Immature natural killer cell (primary cell): ENCODE measurements around the gene CSMD2. TPM values are rescaled to one million over a fixed set of nuclear protein-coding genes. Genes with fewer than 3 reads are reported as not detected.

ENCODE experiments used
- DNase-seq, 3 donors: peaks; one replicate each; pipeline ENCODE4 v3.0.0; 2022; ENCODE audit warnings: mixed read lengths in 1 of 3
- H3K27ac Mint-ChIP-seq, 6 donors: one replicate each; pipeline ENCODE4 v1.8.0; 2020; ENCODE audit warnings: mixed read lengths in 6 of 6, mild to moderate bottlenecking in 5 of 6, inconsistent platforms in 4 of 6, moderate library complexity in 3 of 6
- H3K27me3 Mint-ChIP-seq, 3 donors: one replicate each; pipeline ENCODE4 v1.8.0; 2020 to 2021; ENCODE audit warnings: low read depth in 3 of 3, mild to moderate bottlenecking in 3 of 3, mixed read lengths in 3 of 3, moderate library complexity in 3 of 3, inconsistent platforms in 1 of 3
- H3K36me3 Mint-ChIP-seq, 3 donors: one replicate each; pipeline ENCODE4 v1.8.0; 2020; ENCODE audit warnings: mixed read lengths in 3 of 3, inconsistent platforms in 2 of 3, mild to moderate bottlenecking in 2 of 3
- H3K4me1 Mint-ChIP-seq, 2 donors: one replicate each; pipeline ENCODE4 v1.8.0; 2020; ENCODE audit warnings: inconsistent platforms in 2 of 2, mild to moderate bottlenecking in 2 of 2, mixed read lengths in 2 of 2, moderate library complexity in 1 of 2
- H3K4me3 Mint-ChIP-seq, 5 donors: one replicate each; pipeline ENCODE4 v1.8.0; 2020; ENCODE audit warnings: mild to moderate bottlenecking in 5 of 5, mixed read lengths in 5 of 5, inconsistent platforms in 3 of 5, moderate library complexity in 3 of 5
- H3K9me3 Mint-ChIP-seq, 6 donors: one replicate each; pipeline ENCODE4 v1.8.0; 2020; ENCODE audit warnings: mild to moderate bottlenecking in 6 of 6, mixed read lengths in 6 of 6, inconsistent platforms in 4 of 6, moderate library complexity in 3 of 6
- polyA plus RNA-seq, 3 donors: library from polyadenylated mRNA; unstranded; fragments of 300-500 nt; fragmentation: Illumina TruSeq; gene quantifications; one replicate each; pipeline ENCODE4 v1.2.3, GENCODE V29; 2021

Gene CSMD2
- polyA plus RNA-seq, 3 donors from 2014 or later = not detected

GRCh38 chr1:33548319-33548718, 616.7 kb downstream of the CSMD2 start:
- DNase-seq = no peak
- peaks cover 3 to 13% (median 6%) of the 10 kb centered on the region in 3 donors for H3K27me3 Mint-ChIP-seq
- H3K4me3 Mint-ChIP-seq = no peak overlapping the region
- H3K4me1 Mint-ChIP-seq = no peaks in the 10 kb centered on the region
- H3K9me3 Mint-ChIP-seq = peaks cover 0 to 1% (median 0%) of the 10 kb centered on the region in 6 donors
- H3K27ac Mint-ChIP-seq = no peak overlapping the region
- no peaks in the 10 kb centered on the region for H3K36me3 Mint-ChIP-seq

GRCh38 chr1:33547576-33547975, 617.5 kb downstream of the CSMD2 start:
- peaks cover 3 to 13% (median 6%) of the 10 kb centered on the region in 3 donors for H3K27me3 Mint-ChIP-seq
- H3K9me3 Mint-ChIP-seq = peaks cover 0 to 1% (median 0%) of the 10 kb centered on the region in 6 donors
- no peaks in the 10 kb centered on the region for H3K36me3 Mint-ChIP-seq
- DNase-seq = no peak
- H3K4me1 Mint-ChIP-seq = no peaks in the 10 kb centered on the region
- H3K27ac Mint-ChIP-seq = no peak overlapping the region
- H3K4me3 Mint-ChIP-seq = no peak overlapping the region

- peaks cover 2 to 6% (median 3%) of the 10 kb centered on the region in 3 donors for H3K27me3 Mint-ChIP-seq
- H3K4me3 Mint-ChIP-seq = no peak overlapping the region
- no peaks in the 10 kb centered on the region for H3K4me1 Mint-ChIP-seq
- H3K27ac Mint-ChIP-seq = no peak overlapping the region
- no peak for DNase-seq
- peaks cover 0 to 1% (median 0%) of the 10 kb centered on the region in 6 donors for H3K9me3 Mint-ChIP-seq
- no peaks in the 10 kb centered on the region for H3K36me3 Mint-ChIP-seq
Observed at GRCh38 chr1:33541966-33542365, 623.1 kb downstream of the CSMD2 start.

- no peak overlapping the region for H3K27ac Mint-ChIP-seq
- no peaks in the 10 kb centered on the region for H3K4me1 Mint-ChIP-seq
- peaks cover 3 to 5% (median 4%) of the 10 kb centered on the region in 3 donors for H3K27me3 Mint-ChIP-seq
- H3K36me3 Mint-ChIP-seq = no peaks in the 10 kb centered on the region
- no peak overlapping the region for H3K4me3 Mint-ChIP-seq
- H3K9me3 Mint-ChIP-seq = no peaks in the 10 kb centered on the region
- DNase-seq = no peak
Observed at GRCh38 chr1:33537885-33538284, 627.1 kb downstream of the CSMD2 start.

- Mint-ChIP-seq H3K4me3 (no peak overlapping the region), H3K4me1 (no peaks in the 10 kb centered on the region), H3K9me3 (peaks cover 0 to 2% (median 0%) of the 10 kb centered on the region in 6 donors), H3K36me3 (no peaks in the 10 kb centered on the region), H3K27ac (no peak overlapping the region), H3K27me3 (peaks cover 4 to 8% (median 5%) of the 10 kb centered on the region in 3 donors)
- DNase-seq = no peak
Observed at GRCh38 chr1:33535334-33535733, 629.7 kb downstream of the CSMD2 start.

GRCh38 chr1:33532936-33533335, 632.1 kb downstream of the CSMD2 start:
- no peaks in the 10 kb centered on the region for H3K36me3 Mint-ChIP-seq
- no peak overlapping the region for H3K27ac Mint-ChIP-seq
- H3K9me3 Mint-ChIP-seq = peaks cover 0 to 2% (median 0%) of the 10 kb centered on the region in 6 donors
- peaks cover 4 to 8% (median 5%) of the 10 kb centered on the region in 3 donors for H3K27me3 Mint-ChIP-seq
- no peak for DNase-seq
- no peaks in the 10 kb centered on the region for H3K4me1 Mint-ChIP-seq
- no peak overlapping the region for H3K4me3 Mint-ChIP-seq

- H3K27me3 Mint-ChIP-seq = peaks cover 3 to 8% (median 5%) of the 10 kb centered on the region in 3 donors
- H3K4me1 Mint-ChIP-seq = no peaks in the 10 kb centered on the region
- H3K4me3 Mint-ChIP-seq = no peak overlapping the region
- no peak for DNase-seq
- peaks cover 0 to 2% (median 0%) of the 10 kb centered on the region in 6 donors for H3K9me3 Mint-ChIP-seq
- no peak overlapping the region for H3K27ac Mint-ChIP-seq
- no peaks in the 10 kb centered on the region for H3K36me3 Mint-ChIP-seq
Observed at GRCh38 chr1:33532250-33532649, 632.8 kb downstream of the CSMD2 start.

- DNase-seq = no peak
- H3K27me3 Mint-ChIP-seq = peaks cover 3 to 9% (median 7%) of the 10 kb centered on the region in 3 donors
Observed at GRCh38 chr1:33529957-33530356, 635.1 kb downstream of the CSMD2 start.

GRCh38 chr1:33527934-33528333, 637.1 kb downstream of the CSMD2 start:
- Mint-ChIP-seq H3K36me3 (no peaks in the 10 kb centered on the region), H3K9me3 (peaks cover 0 to 2% (median 0%) of the 10 kb centered on the region in 6 donors), H3K4me1 (no peaks in the 10 kb centered on the region), H3K27me3 (peaks cover 3 to 9% (median 3%) of the 10 kb centered on the region in 3 donors), H3K4me3 (no peak overlapping the region), H3K27ac (no peak overlapping the region)
- DNase-seq = no peak

More at GRCh38 chr1:33529957-33530356, 635.1 kb downstream of the CSMD2 start:
- no peak overlapping the region for H3K4me3 Mint-ChIP-seq
- peaks cover 0 to 2% (median 0%) of the 10 kb centered on the region in 6 donors for H3K9me3 Mint-ChIP-seq
- no peaks in the 10 kb centered on the region for H3K36me3 Mint-ChIP-seq
- no peak overlapping the region for H3K27ac Mint-ChIP-seq
- no peaks in the 10 kb centered on the region for H3K4me1 Mint-ChIP-seq

- Mint-ChIP-seq H3K27ac (no peak overlapping the region), H3K4me3 (no peak overlapping the region), H3K4me1 (no peaks in the 10 kb centered on the region), H3K9me3 (no peaks in the 10 kb centered on the region), H3K36me3 (no peaks in the 10 kb centered on the region), H3K27me3 (peaks cover 3 to 5% (median 5%) of the 10 kb centered on the region in 3 donors)
- no peak for DNase-seq
Observed at GRCh38 chr1:33524586-33524985, 640.4 kb downstream of the CSMD2 start.

- Mint-ChIP-seq H3K4me3 (no peak overlapping the region), H3K27ac (no peak overlapping the region), H3K9me3 (no peaks in the 10 kb centered on the region), H3K27me3 (peaks cover 0 to 2% (median 1%) of the 10 kb centered on the region in 3 donors), H3K36me3 (no peaks in the 10 kb centered on the region), H3K4me1 (no peaks in the 10 kb centered on the region)
- no peak for DNase-seq
Observed at GRCh38 chr1:33519240-33519884, 645.7 kb downstream of the CSMD2 start.

- H3K27ac Mint-ChIP-seq = no peak overlapping the region
- peaks cover 0 to 2% (median 1%) of the 10 kb centered on the region in 3 donors for H3K27me3 Mint-ChIP-seq
- no peak overlapping the region for H3K4me3 Mint-ChIP-seq
- no peaks in the 10 kb centered on the region for H3K4me1 Mint-ChIP-seq
- H3K36me3 Mint-ChIP-seq = no peaks in the 10 kb centered on the region
- no peaks in the 10 kb centered on the region for H3K9me3 Mint-ChIP-seq
- no peak for DNase-seq
Observed at GRCh38 chr1:33517596-33518250, 647.3 kb downstream of the CSMD2 start.

GRCh38 chr1:33516891-33517567, 648.0 kb downstream of the CSMD2 start:
- H3K27ac Mint-ChIP-seq = no peak overlapping the region
- no peaks in the 10 kb centered on the region for H3K4me1 Mint-ChIP-seq
- no peaks in the 10 kb centered on the region for H3K9me3 Mint-ChIP-seq
- H3K4me3 Mint-ChIP-seq = no peak overlapping the region
- no peak for DNase-seq
- no peaks in the 10 kb centered on the region for H3K36me3 Mint-ChIP-seq
- peaks cover 0 to 2% (median 0%) of the 10 kb centered on the region in 3 donors for H3K27me3 Mint-ChIP-seq

GRCh38 chr1:33516428-33516827, 648.6 kb downstream of the CSMD2 start:
- no peaks in the 10 kb centered on the region for H3K9me3 Mint-ChIP-seq
- no peak overlapping the region for H3K4me3 Mint-ChIP-seq
- no peaks in the 10 kb centered on the region for H3K4me1 Mint-ChIP-seq
- H3K27me3 Mint-ChIP-seq = peaks cover 0 to 1% (median 1%) of the 10 kb centered on the region in 3 donors
- H3K27ac Mint-ChIP-seq = no peak overlapping the region
- no peaks in the 10 kb centered on the region for H3K36me3 Mint-ChIP-seq
- no peak for DNase-seq
